Stimulated activated naive CD8-positive, alpha-beta T cell treated with anti-CD3 and anti-CD28 coated beads, Interleukin-15, Interleukin-2, amounts not matched to agents 100 ng/mL and 50 ng/mL, for 24 hours (primary cell): ENCODE data around the gene E2F8.
A peak's percentile ranks its signal among the peaks of the same experiment; 100 is the strongest.

ENCODE experiments used
- H3K27ac Mint-ChIP-seq: one replicate; pipeline ENCODE4 v1.8.0; 2021; ENCODE audit warnings: mild to moderate bottlenecking, mixed read lengths
- H3K27me3 Mint-ChIP-seq: one replicate; pipeline ENCODE4 v1.8.0; 2021; ENCODE audit warnings: mixed read lengths
- H3K36me3 Mint-ChIP-seq: one replicate; pipeline ENCODE4 v1.8.0; 2021; ENCODE audit warnings: low read depth, mixed read lengths
- H3K4me1 Mint-ChIP-seq: one replicate; pipeline ENCODE4 v1.8.0; 2021; ENCODE audit warnings: low read depth, mixed read lengths
- H3K4me3 Mint-ChIP-seq: one replicate; pipeline ENCODE4 v1.8.0; 2021; ENCODE audit warnings: mild to moderate bottlenecking, mixed read lengths
- H3K9me3 Mint-ChIP-seq: one replicate; pipeline ENCODE4 v1.8.0; 2021; ENCODE audit warnings: mixed read lengths

E2F8 gene

GRCh38 chr11:19242179-19242932 is 1.6 kb upstream of the E2F8 start:
- Mint-ChIP-seq H3K4me1 (peaks cover 18% of the 10 kb centered on the region), H3K4me3 (peak overlapping the region; percentile 85), H3K27ac (peak overlapping the region; percentile 69), H3K9me3 (no peaks in the 10 kb centered on the region), H3K36me3 (peaks cover 14% of the 10 kb centered on the region), H3K27me3 (peaks cover 51% of the 10 kb centered on the region)

DNA sequence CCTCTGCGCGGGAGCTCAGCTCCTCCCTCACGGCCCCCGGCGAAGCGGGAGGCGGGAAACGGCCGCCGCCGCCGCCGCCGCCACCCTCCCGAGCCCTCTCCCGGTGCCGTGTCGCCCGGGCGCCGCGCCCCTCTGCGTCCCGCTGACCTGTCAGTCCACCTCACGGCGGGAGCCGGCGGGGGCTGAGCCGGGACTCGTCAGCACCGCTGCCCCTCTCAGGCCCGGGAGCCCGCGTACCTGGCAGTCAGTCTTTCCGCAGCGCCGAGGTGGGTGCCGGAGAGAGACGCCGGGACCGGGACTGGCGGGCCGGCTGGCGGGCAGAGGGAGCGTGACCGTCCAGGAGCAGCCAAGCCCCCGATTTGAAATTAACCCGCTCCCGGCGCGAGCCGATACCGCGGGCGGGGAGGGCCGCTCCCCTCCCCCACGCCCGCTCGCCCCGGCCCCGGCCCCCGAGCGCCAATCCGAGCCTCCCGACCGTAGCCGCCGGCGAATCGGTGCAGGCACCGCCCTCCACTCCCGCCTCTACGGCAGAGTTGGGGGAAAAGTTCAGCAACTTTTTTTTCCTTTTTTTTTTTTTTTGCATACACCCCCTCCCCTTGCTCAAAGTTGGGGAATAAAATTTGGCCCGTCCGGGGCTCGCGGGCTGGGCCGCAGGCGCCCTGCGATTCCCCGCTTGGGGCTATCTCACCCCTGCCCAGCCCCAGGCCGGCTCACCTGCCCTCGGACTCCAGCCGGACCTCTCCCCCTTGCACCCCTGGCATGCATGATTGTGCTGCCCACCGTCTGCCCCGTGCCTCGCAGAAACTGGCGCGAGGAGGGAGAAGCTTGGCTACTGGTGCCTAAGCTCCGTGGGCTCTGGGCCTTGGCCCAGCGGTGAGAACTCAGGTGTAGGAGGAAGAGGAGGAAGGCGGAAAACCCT is 774 bp upstream of the E2F8 start:
- Mint-ChIP-seq H3K9me3 (no peaks in the 10 kb centered on the region), H3K36me3 (peaks cover 22% of the 10 kb centered on the region), H3K27me3 (peaks cover 43% of the 10 kb centered on the region), H3K27ac (peak overlapping the region; percentile 69), H3K4me3 (peak overlapping the region; percentile 85), H3K4me1 (peaks cover 18% of the 10 kb centered on the region)

DNA sequence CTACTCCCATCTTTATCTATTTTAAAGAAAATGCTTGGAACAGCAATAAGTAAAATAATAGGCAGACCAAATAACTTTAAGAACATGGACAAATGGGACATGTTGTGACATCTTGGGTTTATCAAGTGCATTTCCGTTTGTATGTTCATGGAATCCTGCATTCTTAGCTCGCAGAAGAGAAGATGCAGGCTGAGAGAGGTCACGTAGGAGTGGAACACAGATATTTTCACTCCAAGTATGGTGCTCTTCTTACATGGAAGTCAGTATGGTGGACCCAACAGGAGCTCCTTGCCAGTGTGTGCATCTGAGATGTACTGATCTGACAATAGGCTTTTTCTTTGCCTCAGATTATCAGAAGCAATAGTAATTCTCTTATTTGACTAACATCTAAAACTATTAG is 1.7 kb downstream of the E2F8 start:
- H3K27ac Mint-ChIP-seq: no peak overlapping the region
- no peaks in the 10 kb centered on the region for H3K9me3 Mint-ChIP-seq
- H3K4me3 Mint-ChIP-seq: peak overlapping the region; percentile 55
- peaks cover 29% of the 10 kb centered on the region for H3K27me3 Mint-ChIP-seq
- peaks cover 45% of the 10 kb centered on the region for H3K36me3 Mint-ChIP-seq
- H3K4me1 Mint-ChIP-seq: peaks cover 18% of the 10 kb centered on the region

GRCh38 chr11:19237813-19238212 is 2.9 kb downstream of the E2F8 start:
- peaks cover 18% of the 10 kb centered on the region for H3K4me1 Mint-ChIP-seq
- H3K27ac Mint-ChIP-seq: no peak overlapping the region
- peaks cover 17% of the 10 kb centered on the region for H3K27me3 Mint-ChIP-seq
- H3K9me3 Mint-ChIP-seq: no peaks in the 10 kb centered on the region
- peaks cover 51% of the 10 kb centered on the region for H3K36me3 Mint-ChIP-seq
- no peak overlapping the region for H3K4me3 Mint-ChIP-seq

DNA sequence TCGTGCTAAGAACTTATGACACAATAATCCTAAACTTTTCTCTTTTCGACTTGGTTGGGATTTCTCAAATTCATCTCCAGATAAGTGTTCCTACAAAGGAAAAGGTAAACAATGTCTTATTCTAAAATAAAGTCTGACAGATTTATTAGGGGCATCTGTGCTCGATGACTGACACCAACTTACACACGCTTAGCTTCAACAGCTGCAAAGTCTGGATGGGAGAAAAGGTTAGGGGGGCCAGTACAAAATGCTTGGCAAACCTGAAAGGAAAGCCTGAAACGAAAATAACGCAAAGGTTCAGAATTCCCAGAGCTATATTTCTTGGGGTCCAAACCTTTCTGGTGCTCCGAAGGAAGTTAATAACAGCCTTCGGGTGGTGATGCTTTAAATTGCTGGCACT is 3.4 kb downstream of the E2F8 start:
- Mint-ChIP-seq H3K36me3 (peaks cover 51% of the 10 kb centered on the region), H3K4me3 (no peak overlapping the region), H3K9me3 (no peaks in the 10 kb centered on the region)

GRCh38 chr11:19234231-19234817 is 6.4 kb downstream of the E2F8 start:
- H3K9me3 Mint-ChIP-seq: no peaks in the 10 kb centered on the region
- H3K27me3 Mint-ChIP-seq: peaks cover 5% of the 10 kb centered on the region
- H3K27ac Mint-ChIP-seq: no peak overlapping the region
- no peak overlapping the region for H3K4me3 Mint-ChIP-seq
- H3K36me3 Mint-ChIP-seq: peaks cover 66% of the 10 kb centered on the region
- peaks cover 9% of the 10 kb centered on the region for H3K4me1 Mint-ChIP-seq

More for the DNA sequence above, 3.4 kb downstream of the E2F8 start:
- Mint-ChIP-seq H3K27ac (no peak overlapping the region), H3K4me1 (peaks cover 18% of the 10 kb centered on the region), H3K27me3 (peaks cover 13% of the 10 kb centered on the region)

DNA sequence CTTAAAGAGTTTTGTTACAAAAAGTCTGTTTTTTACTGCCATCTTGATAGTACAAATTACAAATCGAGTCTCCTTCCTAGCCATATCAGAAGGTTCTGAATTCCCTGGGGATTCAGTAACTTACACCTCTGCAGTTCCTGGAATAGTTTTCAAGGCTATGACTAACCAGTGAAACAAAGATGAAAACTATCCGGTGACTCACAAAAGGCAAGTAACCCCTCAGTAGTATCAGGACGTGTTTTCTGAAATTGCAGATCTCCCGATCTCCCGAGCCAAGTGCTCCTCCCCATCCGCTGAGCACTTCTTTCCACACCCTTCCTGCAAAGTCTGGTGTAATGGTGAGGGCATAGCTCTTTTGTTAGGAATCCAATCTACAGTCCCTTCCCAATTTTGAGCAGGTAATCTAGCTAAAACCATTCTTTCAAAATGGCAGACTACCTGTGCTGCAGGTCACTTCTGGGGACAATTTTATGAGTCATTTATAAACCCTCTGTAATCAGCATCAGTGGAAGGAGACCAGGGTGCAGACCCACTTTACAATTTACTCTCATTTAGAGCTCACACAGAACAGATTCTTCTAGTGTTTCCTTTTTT is 7.7 kb downstream of the E2F8 start:
- peaks cover 67% of the 10 kb centered on the region for H3K36me3 Mint-ChIP-seq
- H3K4me1 Mint-ChIP-seq: no peaks in the 10 kb centered on the region
- H3K9me3 Mint-ChIP-seq: no peaks in the 10 kb centered on the region
- no peak overlapping the region for H3K4me3 Mint-ChIP-seq
- H3K27ac Mint-ChIP-seq: no peak overlapping the region
- no peaks in the 10 kb centered on the region for H3K27me3 Mint-ChIP-seq

GRCh38 chr11:19229671-19230070 is 11.1 kb downstream of the E2F8 start:
- no peak overlapping the region for H3K27ac Mint-ChIP-seq
- H3K9me3 Mint-ChIP-seq: no peaks in the 10 kb centered on the region
- no peaks in the 10 kb centered on the region for H3K27me3 Mint-ChIP-seq
- no peak overlapping the region for H3K4me3 Mint-ChIP-seq
- H3K36me3 Mint-ChIP-seq: peaks cover 51% of the 10 kb centered on the region
- no peaks in the 10 kb centered on the region for H3K4me1 Mint-ChIP-seq

- H3K27me3 Mint-ChIP-seq: no peaks in the 10 kb centered on the region
- H3K4me1 Mint-ChIP-seq: no peaks in the 10 kb centered on the region
- H3K9me3 Mint-ChIP-seq: no peaks in the 10 kb centered on the region
- no peak overlapping the region for H3K4me3 Mint-ChIP-seq
- peaks cover 48% of the 10 kb centered on the region for H3K36me3 Mint-ChIP-seq
- H3K27ac Mint-ChIP-seq: no peak overlapping the region
Measured at GRCh38 chr11:19228968-19229367, 11.8 kb downstream of the E2F8 start.

GRCh38 chr11:19226378-19227195 is 14.2 kb downstream of the E2F8 start:
- no peaks in the 10 kb centered on the region for H3K9me3 Mint-ChIP-seq
- H3K4me3 Mint-ChIP-seq: no peak overlapping the region
- H3K36me3 Mint-ChIP-seq: peaks cover 41% of the 10 kb centered on the region
- H3K27me3 Mint-ChIP-seq: no peaks in the 10 kb centered on the region
- H3K27ac Mint-ChIP-seq: no peak overlapping the region
- H3K4me1 Mint-ChIP-seq: no peaks in the 10 kb centered on the region

- Mint-ChIP-seq H3K27ac (no peak overlapping the region), H3K27me3 (no peaks in the 10 kb centered on the region), H3K36me3 (peaks cover 39% of the 10 kb centered on the region), H3K4me3 (no peak overlapping the region), H3K4me1 (no peaks in the 10 kb centered on the region), H3K9me3 (no peaks in the 10 kb centered on the region)
Measured at GRCh38 chr11:19225581-19225980, 15.2 kb downstream of the E2F8 start.

GRCh38 chr11:19225123-19225522 is 15.6 kb downstream of the E2F8 start:
- H3K36me3 Mint-ChIP-seq: peaks cover 39% of the 10 kb centered on the region
- no peaks in the 10 kb centered on the region for H3K4me1 Mint-ChIP-seq

GRCh38 chr11:19220903-19221724 is 19.6 kb downstream of the E2F8 start:
- Mint-ChIP-seq H3K4me1 (no peaks in the 10 kb centered on the region), H3K27me3 (peaks cover under 1% of the 10 kb centered on the region), H3K36me3 (peaks cover 19% of the 10 kb centered on the region), H3K4me3 (no peak overlapping the region), H3K9me3 (no peaks in the 10 kb centered on the region), H3K27ac (no peak overlapping the region)

More at GRCh38 chr11:19225123-19225522, 15.6 kb downstream of the E2F8 start:
- Mint-ChIP-seq H3K27me3 (no peaks in the 10 kb centered on the region), H3K27ac (no peak overlapping the region), H3K4me3 (no peak overlapping the region), H3K9me3 (no peaks in the 10 kb centered on the region)
